HepG2 (cell line): Measurements from ENCODE around the gene CPT1C. TPM values are rescaled to one million over a fixed set of nuclear protein-coding genes. Genes with fewer than 3 reads are reported as not detected.

Experiments
- CBX2 ChIP-seq, 2 experiments: fragments of 200-600 bp in 1 of 2; sonication (generic); formaldehyde crosslinking in 1 of 2; IDR thresholded peaks; 2 replicates each; pipeline versions ENCODE4 v1.7.0 to v1.8.1; 2018 to 2022; ENCODE audit warnings: low read depth in 2 of 2, low read length in 1 of 2, mild to moderate bottlenecking in 1 of 2, missing genetic modification reagents in 1 of 2
- CHD2 ChIP-seq: IDR thresholded peaks from 2 replicates; pipeline ENCODE4 v1.6.1; 2011; ENCODE audit warnings: low read depth, low read length, improper control_type of control experiment
- HCFC1 ChIP-seq: fragments of 150-350 bp; IDR thresholded peaks from 2 replicates; pipeline ENCODE4 v1.6.1; 2014; ENCODE audit warnings: low read depth, low read length
- HHEX ChIP-seq: IDR thresholded peaks from 2 replicates; pipeline ENCODE4 v1.6.1; 2016; ENCODE audit warnings: control low read depth
- POLR2AphosphoS5 ChIP-seq: IDR thresholded peaks from 2 replicates; pipeline ENCODE4 v1.6.1; 2012; ENCODE audit warnings: low read depth, low read length
- TBL1XR1 ChIP-seq: fragments of 150-350 bp; IDR thresholded peaks from 2 replicates; pipeline ENCODE4 v1.6.1; 2014; ENCODE audit warnings: borderline replicate concordance, low read length; ENCODE audit not compliant: partially characterized antibody
- polyA plus RNA-seq, 8 experiments: library from polyadenylated mRNA; depleted of rRNA in 3 of 8; stranded (reverse) in 7 of 8; unstranded in 1 of 8; fragments of >200 nt; fragmentation: Illumina TruSeq in 4 of 8; extraction: Trizol in 4 of 8; gene quantifications; 2 replicates each; pipeline versions ENCODE4 v1.2.1 to v1.2.3, GENCODE V29; 2011 to 2016; ENCODE audit warnings: low read depth in 4 of 8, missing spikeins in 1 of 8, mixed read lengths in 1 of 8; ENCODE audit not compliant: insufficient read depth in 1 of 8
- total RNA-seq, 5 experiments: library from RNA; depleted of rRNA; stranded (reverse); fragments of >200 nt; fragmentation: Illumina TruSeq; extraction: Trizol; gene quantifications; 2 replicates each; pipeline ENCODE4 v1.2.3, GENCODE V29; 2016; ENCODE audit warnings: low read depth in 1 of 5
- TF ChIP-seq, protein P1 (sequence below): sonication (generic); formaldehyde crosslinking; IDR thresholded peaks from 2 replicates; pipeline ENCODE4 v1.4.0; 2020; ENCODE audit warnings: missing genetic modification reagents
- TF ChIP-seq, protein P2 (sequence below): sonication (generic); formaldehyde crosslinking; IDR thresholded peaks from 2 replicates; pipeline ENCODE4 v1.5.0; 2020; ENCODE audit warnings: missing genetic modification reagents, mild to moderate bottlenecking, borderline replicate concordance
- TF ChIP-seq, protein P3 (sequence below): sonication (generic); formaldehyde crosslinking; IDR thresholded peaks from 2 replicates; pipeline ENCODE4 v1.5.0; 2020; ENCODE audit warnings: mild to moderate bottlenecking, missing genetic modification reagents

Gene CPT1C
- total and polyA plus RNA-seq, 2 of the 13 experiments (the other 11 are each of a cell fraction or from before 2014, with no cell fraction given) = 0.18 TPM; not detected in 1

DNA sequence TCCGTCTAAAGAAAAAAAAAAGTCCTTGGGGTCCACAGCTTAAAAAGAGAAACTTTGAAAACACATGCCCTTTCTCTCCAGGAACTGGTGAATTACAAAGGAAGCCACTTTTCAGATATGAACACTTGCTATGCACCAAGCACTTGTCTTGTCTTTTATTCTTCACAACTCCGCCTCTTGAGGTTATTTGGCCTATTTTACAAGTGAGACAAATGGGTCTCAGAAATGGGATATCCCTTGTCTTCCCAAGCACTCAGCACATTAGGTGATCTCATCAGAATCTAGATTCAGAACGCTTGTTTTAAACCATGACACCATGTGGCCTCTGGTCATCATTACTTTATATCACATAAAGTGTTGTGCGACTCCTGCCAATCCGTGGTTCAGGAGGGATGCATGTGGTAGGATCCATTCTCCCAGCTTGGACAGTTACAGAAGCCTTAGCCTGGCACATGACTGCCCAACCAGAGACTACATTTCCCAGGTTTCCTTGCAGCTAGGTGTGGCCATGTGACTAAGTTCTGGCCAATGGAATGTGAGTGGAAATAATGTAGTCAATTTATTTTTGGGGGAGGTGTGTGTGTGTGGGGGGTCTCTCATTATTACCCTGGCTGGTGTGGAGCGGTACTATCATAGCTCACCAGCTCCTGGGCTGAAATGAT, 58.3 kb downstream of the CPT1C start (continued):
- TF ChIP-seq CHD2 (no peak), POLR2AphosphoS5 (no peak), HHEX (CRISPR knock-in tag) (no peak), CBX2 (IDR thresholded peaks at IDR 0.05; ENCODE audit: low read depth, low read length) (no peak), CBX2 (CRISPR knock-in tag; IDR thresholded peaks at IDR 0.05; ENCODE audit: low read depth) (no peak), TBL1XR1 (no peak), HCFC1 (peak; percentile 63)
- TF ChIP-seq, protein P1, sequence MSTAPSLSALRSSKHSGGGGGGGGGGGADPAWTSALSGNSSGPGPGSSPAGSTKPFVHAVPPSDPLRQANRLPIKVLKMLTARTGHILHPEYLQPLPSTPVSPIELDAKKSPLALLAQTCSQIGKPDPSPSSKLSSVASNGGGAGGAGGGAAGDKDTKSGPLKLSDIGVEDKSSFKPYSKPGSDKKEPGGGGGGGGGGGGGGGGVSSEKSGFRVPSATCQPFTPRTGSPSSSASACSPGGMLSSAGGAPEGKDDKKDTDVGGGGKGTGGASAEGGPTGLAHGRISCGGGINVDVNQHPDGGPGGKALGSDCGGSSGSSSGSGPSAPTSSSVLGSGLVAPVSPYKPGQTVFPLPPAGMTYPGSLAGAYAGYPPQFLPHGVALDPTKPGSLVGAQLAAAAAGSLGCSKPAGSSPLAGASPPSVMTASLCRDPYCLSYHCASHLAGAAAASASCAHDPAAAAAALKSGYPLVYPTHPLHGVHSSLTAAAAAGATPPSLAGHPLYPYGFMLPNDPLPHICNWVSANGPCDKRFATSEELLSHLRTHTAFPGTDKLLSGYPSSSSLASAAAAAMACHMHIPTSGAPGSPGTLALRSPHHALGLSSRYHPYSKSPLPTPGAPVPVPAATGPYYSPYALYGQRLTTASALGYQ (CRISPR knock-in tag) = no peak
- TF ChIP-seq, protein P2, sequence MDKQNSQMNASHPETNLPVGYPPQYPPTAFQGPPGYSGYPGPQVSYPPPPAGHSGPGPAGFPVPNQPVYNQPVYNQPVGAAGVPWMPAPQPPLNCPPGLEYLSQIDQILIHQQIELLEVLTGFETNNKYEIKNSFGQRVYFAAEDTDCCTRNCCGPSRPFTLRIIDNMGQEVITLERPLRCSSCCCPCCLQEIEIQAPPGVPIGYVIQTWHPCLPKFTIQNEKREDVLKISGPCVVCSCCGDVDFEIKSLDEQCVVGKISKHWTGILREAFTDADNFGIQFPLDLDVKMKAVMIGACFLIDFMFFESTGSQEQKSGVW = no peak
- TF ChIP-seq, protein P3, sequence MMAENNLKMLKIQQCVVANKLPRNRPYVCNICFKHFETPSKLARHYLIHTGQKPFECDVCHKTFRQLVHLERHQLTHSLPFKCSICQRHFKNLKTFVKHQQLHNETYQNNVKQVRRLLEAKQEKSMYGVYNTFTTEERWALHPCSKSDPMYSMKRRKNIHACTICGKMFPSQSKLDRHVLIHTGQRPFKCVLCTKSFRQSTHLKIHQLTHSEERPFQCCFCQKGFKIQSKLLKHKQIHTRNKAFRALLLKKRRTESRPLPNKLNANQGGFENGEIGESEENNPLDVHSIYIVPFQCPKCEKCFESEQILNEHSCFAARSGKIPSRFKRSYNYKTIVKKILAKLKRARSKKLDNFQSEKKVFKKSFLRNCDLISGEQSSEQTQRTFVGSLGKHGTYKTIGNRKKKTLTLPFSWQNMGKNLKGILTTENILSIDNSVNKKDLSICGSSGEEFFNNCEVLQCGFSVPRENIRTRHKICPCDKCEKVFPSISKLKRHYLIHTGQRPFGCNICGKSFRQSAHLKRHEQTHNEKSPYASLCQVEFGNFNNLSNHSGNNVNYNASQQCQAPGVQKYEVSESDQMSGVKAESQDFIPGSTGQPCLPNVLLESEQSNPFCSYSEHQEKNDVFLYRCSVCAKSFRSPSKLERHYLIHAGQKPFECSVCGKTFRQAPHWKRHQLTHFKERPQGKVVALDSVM = no peak
